Limb (tissue), 2 donors: ENCODE measurements around the gene DHCR24.
A peak's percentile ranks its signal among the peaks of the same experiment; 100 is the strongest.
"Not testable (repeated sequence)": the region's sequence is repeated elsewhere in the genome, so short reads cannot be mapped to it uniquely, and the experiment has no call there.

Experiments used
- DNase-seq, 2 donors: peaks; one replicate each; pipeline ENCODE4 v3.0.0-alpha.2; 2016; ENCODE audit errors: extremely low spot score in 2 of 2

Gene DHCR24

DNA sequence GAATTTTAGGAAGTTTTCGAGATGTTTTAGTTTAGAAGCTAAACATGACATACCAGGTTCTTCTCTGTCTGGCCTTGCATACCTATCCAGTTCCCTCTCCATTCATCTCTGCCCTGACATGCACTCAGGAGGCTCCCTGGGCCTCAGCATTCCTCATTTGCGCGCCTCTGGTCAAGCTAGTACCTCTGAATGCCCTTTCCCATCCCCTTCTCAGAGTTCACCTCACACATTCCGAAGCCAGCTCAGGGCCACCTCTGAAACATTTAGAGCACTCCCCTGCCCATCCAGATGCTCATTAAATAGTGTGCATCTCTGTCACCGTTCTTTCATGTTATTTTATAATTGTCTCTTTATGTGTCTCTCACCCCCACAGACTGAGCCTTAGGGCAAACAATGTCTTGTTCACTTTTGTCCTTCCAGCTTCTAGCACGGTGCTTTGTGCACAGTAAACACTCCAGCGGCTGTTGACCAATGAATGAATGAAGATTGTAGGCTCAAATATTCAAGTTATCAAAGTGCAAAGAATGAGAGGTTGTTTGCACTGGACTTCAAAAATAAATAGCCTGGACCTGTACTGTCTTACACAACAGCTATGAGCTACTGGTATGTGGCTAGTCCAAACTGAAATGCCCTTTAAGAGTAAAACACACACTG, 1.2 kb upstream of the DHCR24 start:
- DNase-seq, result no peak

DNA sequence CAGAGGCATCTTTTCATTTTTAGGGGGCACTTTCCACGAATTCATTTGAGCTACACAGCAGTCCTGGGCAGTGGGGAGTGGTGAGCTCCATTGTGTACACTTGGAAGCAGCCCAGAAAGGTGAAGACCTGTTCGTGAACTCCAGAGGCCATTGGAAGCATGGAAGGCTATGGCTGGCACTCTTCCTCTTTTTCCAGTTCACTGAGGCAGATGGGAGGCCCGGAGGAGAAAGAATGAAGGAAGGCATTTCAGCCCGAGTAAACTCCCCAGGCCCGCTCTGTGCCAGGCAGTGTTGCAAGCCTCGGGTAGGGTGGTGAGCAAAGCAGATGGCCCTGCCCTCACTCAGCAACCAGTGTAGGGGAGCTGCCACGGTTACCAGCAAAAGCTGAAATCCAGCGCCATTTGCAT, 673 bp upstream of the DHCR24 start:
- DNase-seq, result no peak

DNA sequence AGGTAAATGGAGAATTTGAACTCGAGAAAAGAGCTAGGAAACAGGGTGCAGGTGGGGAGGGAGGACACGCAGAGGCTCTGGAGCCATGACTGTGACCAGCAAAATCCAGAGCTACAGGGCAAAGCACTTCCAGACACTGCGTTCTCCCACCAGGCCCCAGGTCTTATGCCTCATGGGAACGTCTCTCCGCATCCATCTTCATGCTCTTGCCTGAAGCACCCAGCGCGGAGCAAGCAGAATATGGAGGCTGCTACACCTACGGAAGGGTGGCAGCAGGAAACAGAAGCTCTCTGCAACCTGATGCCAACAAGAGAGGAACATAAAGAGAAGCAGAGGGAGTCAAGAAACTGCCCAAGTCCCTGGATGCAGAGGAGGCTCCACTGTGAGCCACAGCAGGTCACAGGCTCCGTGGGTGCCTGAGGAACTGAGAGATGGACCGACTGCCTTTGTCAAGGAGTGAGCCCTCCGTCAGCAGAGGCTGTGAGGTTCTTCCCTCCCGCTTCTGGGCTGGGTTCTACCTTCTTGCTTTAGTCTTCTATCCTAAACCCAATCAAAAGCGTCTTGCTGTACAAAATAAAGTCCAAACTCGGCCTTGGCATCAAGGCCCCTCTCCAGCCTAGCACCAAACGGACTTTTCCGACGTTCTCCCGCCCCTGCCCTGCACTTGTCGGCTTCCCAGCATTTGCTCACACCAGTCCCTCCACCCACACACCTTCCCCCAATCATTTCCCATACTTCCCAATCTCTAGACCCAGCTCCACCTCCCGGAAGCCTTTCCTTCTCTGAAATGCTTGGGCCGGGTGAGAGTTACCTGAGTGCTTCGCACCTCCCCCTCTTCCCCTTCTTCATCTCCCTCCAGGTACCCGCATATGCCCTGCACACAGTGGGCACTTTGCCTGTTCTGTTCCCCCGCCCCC, 930 bp downstream of the DHCR24 start:
- DNase-seq, result peak in 1 of 2 donors; percentile 41

DNA sequence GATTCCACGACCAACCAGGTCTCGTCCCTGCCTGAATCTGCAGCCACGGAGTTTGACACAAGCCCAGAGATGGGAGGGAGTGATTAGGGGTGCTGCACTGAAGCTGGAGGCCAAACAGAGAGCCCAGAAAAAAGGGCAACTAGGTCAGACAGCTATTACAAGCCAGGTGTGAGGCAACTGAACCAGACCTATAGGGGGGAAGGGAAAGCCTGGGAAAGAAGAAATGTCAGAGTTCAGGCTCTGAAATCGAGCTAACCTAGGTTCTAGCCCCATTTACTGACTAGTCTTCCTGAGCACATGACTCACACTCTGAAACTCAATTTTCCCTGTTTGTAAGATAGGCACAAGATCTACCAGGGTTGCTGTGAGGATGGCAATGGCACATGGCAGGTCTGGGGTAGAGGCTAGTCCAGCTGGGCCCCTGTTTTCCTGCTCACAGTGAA, 1.7 kb downstream of the DHCR24 start:
- no peak for DNase-seq

DNA sequence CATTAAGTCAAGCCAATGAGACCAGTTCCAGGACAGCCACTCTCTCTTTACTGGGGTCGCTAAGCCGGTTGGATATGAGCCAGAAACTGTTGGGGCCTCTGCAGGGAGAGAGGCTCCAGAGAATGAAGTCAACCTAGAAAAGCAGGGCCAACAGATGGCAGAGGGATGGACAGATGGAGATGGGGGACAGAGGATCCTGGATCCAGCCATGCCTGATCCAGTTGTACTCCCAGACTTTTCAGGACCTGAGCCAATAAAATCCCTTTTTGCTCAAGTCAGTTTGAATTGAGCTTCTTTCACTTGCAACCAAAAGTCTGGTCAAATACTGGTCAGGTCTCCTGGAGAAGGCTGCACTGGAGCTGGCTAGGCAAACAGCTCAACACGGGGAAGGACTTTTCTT, 2.2 kb downstream of the DHCR24 start:
- no peak for DNase-seq

DNA sequence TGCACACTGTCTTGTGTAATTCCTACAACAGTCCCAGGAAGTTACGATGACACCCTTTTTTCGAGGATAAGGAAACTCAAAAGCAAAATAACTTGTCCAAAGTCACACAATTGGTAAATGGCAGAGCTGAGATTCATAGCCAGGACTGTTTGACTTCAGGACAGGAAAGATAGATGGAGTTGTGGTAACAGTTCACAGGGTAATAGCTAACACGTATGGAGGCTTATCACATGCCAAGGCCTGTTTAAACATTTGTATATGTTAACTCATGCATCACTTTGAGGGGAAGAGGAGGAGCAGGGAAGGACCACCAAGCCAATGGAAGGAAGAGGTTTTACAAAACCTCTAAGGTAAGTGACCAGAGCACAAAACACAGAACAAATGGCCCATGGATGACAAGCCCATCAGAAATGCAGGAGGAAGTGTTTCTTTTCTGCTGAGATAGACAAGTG, 2.8 kb downstream of the DHCR24 start:
- DNase-seq, result peak in 1 of 2 donors; percentile 5

DNA sequence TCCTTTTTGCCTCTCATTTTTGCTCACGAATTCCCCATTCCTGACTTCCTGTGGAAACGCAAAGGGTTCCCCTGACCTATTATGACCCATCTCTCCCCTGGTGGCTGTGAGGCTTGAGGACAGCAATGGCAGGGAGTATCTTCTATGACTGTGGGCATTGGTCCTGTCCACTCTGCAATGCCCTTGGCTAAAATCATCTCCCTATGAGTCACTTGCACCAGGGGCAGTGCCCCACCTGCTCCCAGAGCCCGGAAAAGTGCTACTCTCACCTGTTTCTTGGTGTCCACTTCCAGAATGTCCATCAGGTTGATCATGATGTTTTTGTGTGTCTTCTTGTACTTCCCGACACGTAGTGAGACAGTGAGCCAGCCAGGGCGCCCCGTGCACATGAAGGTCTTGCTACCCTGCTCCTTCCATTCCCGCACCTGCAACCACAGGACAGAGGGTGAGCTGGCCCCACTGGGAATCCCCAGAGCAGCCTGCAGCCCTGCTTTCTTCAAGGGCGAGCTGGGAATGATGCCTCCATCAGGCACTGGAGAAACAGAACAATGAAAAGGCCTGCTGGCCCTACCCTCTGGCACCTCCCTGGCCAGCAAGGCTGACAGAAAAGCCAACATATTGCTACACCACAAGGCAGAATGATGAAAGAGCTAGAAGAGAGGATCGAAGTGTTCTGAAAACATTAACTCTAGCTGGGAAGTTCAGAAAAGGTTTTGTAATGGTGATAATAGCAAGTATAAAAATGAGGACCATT, 3.5 kb downstream of the DHCR24 start:
- no peak for DNase-seq

DNA sequence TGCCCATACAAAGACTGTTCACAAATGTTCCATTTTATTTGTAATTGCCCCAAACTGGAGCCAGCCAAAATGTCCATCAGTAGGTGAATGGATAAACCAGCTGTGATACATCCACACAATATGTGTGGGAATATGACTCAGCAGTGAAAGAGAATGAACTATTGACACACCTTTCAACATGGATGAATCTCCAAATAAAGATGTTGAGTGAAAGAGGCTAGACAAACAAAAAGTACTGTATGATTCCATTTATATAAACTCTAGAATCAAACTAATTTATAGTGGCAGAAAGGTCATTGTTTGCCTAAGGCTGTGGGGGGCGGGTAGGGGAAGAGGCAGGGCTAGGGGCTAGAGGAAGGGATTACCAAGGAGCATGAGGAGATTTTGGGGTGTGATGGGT, 4.5 kb downstream of the DHCR24 start:
- no peak for DNase-seq

DNA sequence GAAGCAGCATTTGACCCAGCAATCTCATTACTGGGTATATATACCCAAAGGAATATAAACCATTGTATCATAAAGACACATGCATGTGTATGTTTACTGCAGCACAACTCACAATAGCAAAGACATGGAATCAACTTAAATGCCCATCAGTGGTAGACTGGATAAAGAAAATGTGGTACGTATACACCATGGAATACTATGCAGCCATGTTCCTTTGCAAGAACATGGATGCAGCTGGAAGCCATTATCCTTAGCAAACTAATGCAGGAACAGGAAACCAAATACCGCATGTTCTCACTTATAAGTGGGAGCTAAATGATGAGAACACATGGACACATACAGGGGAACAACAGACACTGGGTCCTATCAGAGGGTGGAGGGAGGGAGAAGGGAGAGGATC, 5.4 kb downstream of the DHCR24 start:
- not testable (repeated sequence) for DNase-seq

DNA sequence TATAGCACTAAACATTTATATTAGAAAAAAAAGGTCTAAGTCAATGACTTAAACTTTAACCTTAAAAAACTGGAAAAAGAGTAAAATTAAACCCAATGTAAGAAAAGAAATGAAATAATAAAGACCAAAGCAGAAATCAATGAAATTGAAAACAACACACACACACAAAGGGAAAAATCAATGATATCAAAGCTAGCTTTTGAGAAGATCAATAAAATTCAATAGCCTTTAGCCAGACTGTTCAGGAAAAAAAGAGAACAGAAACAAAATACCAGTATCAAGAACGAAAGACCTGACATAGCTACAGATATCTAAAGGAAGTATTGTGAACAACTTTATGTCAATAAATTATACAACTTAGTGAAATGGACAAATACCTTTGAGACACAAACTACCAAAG, 7.1 kb downstream of the DHCR24 start:
- no peak for DNase-seq

DNA sequence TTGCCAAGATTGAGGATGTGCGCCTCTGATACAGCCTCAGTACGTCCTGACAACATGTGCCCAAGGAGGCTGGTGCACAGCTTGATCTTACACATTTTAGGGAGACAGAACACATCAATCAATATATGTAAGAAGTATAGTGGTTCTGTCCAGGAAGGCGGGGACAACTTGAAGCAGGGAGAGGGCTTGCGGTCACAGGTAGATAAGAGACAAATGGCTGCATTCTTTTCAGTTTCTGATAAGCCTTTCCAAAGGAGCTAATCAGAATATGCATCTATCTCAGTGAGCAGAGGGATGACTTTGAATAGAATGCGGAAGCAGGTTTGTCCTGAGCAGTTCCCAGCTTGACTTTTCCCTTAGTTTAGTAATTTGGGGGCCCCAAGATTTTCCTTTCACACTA, 10.2 kb downstream of the DHCR24 start:
- DNase-seq, result no peak

DNA sequence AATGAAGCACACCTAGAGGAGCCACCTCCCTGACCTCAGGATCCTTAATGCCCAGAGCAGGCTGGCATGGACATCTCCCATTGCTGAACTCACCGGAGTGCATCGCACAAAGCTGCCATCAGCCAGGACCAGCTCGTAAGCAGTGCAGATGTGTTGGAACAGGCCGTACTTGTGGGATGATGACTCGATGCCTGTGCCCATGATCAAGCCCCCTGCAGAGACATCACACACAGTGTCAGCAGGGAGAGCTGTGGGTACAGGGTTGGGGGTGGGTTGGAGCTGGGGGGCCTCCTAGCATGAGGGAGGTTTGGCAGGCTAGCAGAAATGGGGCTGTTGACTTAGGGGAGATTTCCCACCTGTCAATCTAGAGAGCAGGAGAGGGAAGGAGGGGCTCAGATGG, 12.0 kb downstream of the DHCR24 start:
- DNase-seq, result no peak

DNA sequence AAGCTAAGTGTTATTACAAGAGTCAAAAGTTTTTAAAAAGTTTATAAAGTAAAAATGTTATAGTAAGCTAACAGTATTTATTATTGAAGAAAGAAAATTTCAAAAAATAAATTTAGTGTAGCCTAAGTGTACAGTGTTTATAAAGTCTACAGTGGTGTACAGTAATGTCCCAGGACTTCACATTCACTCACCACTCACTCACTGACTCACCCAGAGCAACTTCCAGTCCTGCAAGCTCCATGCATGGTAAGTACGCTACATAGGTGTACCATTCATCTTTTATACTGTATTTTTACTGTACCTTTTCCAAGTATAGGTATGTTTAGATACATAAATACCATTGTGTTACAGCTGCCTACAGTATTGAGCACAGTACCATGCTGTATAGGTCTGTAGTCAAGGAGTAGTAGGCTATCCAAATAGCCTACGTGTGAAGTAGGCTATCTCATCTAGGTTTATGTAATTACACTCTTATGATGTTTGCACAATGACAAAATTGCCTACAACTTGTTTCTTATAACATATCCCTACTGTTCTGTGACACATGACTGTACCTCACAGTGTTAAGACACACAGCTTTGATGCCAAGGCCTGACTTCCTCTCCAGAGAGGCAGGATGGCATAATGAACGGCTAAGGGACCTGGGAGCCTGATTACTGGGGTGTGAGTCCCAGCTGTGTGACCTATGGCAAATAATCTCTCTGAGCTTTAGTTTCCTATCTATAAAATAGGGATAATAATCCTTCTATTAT, 12.7 kb downstream of the DHCR24 start:
- no peak for DNase-seq

DNA sequence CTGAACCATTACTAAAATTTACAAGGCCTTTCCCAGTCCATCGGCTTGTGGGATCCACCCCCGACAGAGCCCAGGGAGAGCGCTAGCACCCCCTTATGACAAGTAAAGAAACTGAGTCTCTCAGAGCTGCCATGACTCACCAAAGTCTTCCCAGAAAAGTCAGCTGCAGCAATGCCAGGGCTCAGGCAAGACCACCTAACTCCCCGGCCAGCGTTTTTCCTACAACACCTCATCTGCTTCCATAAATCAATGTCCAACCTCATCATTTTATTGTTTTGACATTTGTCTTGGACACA, 15.0 kb downstream of the DHCR24 start:
- no peak for DNase-seq

DNA sequence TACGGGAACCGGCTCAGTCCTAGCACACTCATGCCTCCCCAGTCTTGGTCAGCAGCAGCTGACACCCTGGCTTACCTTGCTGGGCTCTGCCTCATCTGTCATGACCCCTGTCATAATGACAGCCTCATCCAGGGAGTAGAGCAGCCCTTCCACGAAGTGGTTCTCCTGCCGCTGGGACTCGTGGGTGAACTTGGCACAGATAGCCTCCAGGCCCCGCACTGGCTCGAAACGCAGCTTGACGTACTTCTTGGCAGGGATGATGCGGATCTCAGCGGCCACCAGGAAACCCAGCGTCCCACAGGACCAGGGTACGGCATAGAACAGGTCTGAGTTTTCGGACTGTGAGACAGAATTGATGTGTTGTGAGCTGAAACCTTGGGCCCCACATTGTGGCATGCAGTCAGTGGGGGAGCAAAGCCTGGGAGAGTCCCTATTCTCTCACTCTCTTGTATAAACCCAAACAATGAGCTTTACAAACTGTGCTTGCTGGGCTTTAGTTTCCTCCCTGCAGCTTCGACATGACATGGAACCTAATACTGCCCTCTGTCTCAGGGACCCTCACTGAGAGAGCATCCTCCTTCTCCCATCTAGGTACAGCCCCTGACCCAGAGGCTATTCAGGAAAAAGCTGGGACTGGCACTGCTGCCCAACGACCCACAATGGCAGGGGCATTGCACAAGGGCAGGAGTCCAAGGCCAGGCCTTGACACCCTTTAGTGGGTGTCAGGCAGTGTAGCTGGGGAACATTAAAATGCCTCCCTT, 15.5 kb downstream of the DHCR24 start:
- DNase-seq, result no peak

DNA sequence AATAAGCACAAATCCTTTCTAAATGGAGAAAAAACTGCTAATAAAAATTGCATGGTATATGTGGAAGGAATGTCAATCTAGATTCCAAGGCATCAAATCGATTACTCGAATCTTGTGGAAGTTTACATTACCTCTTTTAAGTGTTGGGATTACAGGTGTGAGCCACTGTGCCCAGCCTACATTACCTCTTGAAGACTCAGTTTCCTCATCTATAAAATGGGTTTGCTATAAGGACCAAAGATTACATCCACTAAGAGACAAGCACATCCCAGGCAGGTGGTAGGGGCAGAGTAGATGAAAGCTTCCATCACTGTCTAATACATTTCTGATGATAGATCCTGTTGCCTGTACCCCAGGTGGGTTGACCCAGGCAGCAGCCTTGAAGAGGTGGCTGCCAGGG, 16.1 kb downstream of the DHCR24 start:
- no peak for DNase-seq

DNA sequence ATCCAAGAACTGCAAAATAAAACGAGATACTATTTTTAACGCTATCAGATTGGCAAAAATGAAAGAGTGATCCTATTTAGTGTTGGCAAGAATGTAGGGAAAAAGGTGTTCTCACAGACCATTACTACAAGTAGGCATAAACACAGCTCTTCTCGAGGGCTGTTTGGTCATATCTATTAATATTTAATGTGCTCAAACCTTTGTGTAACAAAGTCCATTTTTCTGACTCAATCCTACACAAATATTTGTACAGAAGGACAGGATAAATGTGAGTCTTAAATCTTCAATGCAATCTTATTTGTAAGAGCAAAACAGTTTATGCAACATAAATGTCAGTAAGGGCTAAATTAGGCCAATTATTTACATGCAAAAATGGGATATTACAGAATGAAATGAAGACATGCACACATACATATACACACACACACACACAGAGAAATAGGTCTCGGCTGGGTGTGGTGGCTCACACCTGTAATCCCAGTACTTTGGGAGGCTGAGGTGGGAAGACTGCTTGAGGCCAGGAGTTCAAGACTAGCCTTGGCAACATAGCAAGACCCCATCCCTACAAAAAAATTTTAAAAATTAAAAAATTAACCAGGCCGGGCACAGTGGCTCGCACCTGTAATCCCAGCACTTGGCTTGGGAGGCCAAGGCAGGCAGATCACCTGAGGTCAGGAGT, 17.7 kb downstream of the DHCR24 start:
- no peak for DNase-seq

DNA sequence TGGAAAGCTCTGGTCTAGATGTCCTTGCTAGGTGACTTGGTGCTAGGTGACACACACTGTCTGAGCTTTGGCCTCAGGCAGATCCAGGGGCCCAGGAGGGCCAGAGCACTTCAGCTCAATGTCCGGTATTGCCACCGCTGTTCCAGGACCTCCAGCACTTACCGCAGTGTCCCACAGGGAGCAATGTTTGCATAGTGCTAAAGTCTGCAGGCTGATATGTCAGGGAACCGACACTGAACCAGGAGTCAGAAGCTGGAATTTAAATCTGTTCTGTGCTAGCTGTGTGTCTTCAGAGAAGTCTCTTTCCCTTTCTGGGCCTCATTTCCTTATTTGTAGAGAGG, 19.3 kb downstream of the DHCR24 start:
- no peak for DNase-seq

DNA sequence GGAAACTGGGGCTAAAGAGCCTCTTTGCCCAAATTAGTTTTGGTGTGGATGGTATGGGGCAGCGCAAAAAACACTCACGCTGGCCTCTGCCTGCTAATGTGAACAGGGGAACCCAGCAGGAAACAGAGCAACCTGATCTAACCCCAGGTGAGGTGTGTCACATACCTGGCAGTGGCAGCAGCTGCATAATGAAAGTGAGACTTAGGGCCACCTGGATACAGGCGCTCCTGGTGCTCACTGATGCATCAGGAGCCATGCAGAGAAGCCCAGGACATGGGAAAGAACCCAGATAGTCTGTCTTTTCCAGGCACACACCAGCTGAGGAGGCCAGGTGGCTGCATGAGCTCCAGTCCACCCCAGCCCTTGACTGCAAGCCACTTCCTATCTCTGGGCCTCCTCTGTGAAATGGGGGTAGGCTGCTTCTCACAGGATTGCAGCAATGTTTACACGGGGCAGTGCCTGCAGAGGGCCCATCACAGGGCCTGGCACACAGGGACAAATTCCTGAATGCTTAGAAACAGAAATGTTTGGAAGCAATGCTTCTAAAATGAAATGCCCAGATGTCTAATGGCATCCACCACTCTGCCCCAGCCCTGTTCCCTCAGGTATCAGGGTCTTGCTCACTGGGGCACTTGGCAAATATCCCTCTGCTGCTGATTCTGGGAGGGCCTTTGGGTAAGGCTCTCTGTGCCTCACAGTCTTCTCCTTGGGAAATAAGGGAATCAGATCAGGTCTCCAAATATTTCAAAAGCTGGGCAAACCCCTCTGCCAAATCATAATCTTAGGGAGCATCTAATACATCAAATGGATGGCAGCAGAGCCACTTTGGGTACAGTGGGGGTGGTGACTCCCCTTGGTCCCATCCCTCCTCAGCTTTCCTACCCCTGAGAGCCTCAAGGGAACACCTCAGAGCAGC, 19.9 kb downstream of the DHCR24 start:
- DNase-seq, result no peak
